Liver (tissue), 3 donors: ENCODE data around the gene CCER1.

Source experiments
- ATF3 ChIP-seq: IDR thresholded peaks from 2 replicates; pipeline ENCODE4 v1.6.1; 2016; ENCODE audit warnings: antibody characterized with exemption
- CTCF ChIP-seq: fragments of 150-350 bp; IDR thresholded peaks from 2 replicates; pipeline ENCODE4 v1.5.1; 2017; ENCODE audit warnings: improper control_type of control experiment, low read depth, low read length; ENCODE audit not compliant: missing input control
- FOXA1 ChIP-seq: IDR thresholded peaks from 2 replicates; pipeline ENCODE4 v1.6.1; 2016; ENCODE audit warnings: antibody characterized with exemption
- FOXA2 ChIP-seq: IDR thresholded peaks from 2 replicates; pipeline ENCODE4 v1.6.1; 2016; ENCODE audit warnings: antibody characterized with exemption
- GABPA ChIP-seq, 2 donors: IDR thresholded peaks in 1 of 2; conservative IDR thresholded peaks in 1 of 2; 2 replicates each; pipeline ENCODE4 v1.6.1; 2016; ENCODE audit warnings: antibody characterized with exemption in 2 of 2, mild to moderate bottlenecking in 1 of 2, moderate library complexity in 1 of 2
- HNF4A ChIP-seq, 2 donors: conservative IDR thresholded peaks; 2 replicates each; pipeline ENCODE4 v1.6.1; 2016; ENCODE audit warnings: antibody characterized with exemption in 2 of 2, mild to moderate bottlenecking in 2 of 2
- MAX ChIP-seq: IDR thresholded peaks from 2 replicates; pipeline ENCODE4 v1.6.1; 2016; ENCODE audit warnings: antibody characterized with exemption
- RAD21 ChIP-seq, 2 donors: IDR thresholded peaks; 2 replicates each; pipeline ENCODE4 v1.6.1; 2016; ENCODE audit warnings: antibody characterized with exemption in 2 of 2, mild to moderate bottlenecking in 2 of 2
- RXRA ChIP-seq, 2 donors: IDR thresholded peaks; 2 replicates each; pipeline ENCODE4 v1.6.1; 2017 to 2018; ENCODE audit warnings: antibody characterized with exemption in 2 of 2, mild to moderate bottlenecking in 1 of 2
- SP1 ChIP-seq: IDR thresholded peaks from 2 replicates; pipeline ENCODE4 v1.6.1; 2018; ENCODE audit warnings: antibody characterized with exemption, mild to moderate bottlenecking
- TAF1 ChIP-seq: conservative IDR thresholded peaks from 2 replicates; pipeline ENCODE4 v1.6.1; 2016; ENCODE audit warnings: antibody characterized with exemption, mild to moderate bottlenecking
- YY1 ChIP-seq: IDR thresholded peaks from 2 replicates; pipeline ENCODE4 v1.6.1; 2016; ENCODE audit warnings: antibody characterized with exemption, mild to moderate bottlenecking
- donor health status: healthy.
- donor health status: healthy.

GRCh38 chr12:90974286-90974685, 19.3 kb upstream of the CCER1 start:
- TF ChIP-seq CTCF = no peak
- no peak for TF ChIP-seq HNF4A (conservative IDR thresholded peaks at IDR 0.05)
- TF ChIP-seq RAD21 (IDR thresholded peaks at IDR 0.05) = no peak
- no peak for TF ChIP-seq FOXA2
- TF ChIP-seq TAF1 = no peak
- TF ChIP-seq MAX = no peak
- TF ChIP-seq SP1 = no peak
- TF ChIP-seq YY1 = no peak
- TF ChIP-seq RXRA (IDR thresholded peaks at IDR 0.05) = no peak
- no peak for TF ChIP-seq GABPA (IDR thresholded peaks at IDR 0.05 in 1 of 2, conservative IDR thresholded peaks at IDR 0.05 in 1 of 2)
- no peak for TF ChIP-seq FOXA1
- TF ChIP-seq ATF3 = no peak
